MCF 10A (cell line): ENCODE results near the gene HOXA6. TPM values are rescaled to one million over a fixed set of nuclear protein-coding genes. Genes with fewer than 3 reads are reported as not detected.

Source experiments
- BruUV-seq: library from RNA; stranded (reverse); fragments of 400-500 nt; replicated peaks from 2 replicates; lab custom pipeline; 2021; lab: Mats Ljungman, UMichigan
- CTCF ChIA-PET: fragments of 300-600 bp; sonication (Branson Sonifier 250); formaldehyde crosslinking; extraction: SDS; loops from one replicate; lab custom pipeline; 2021; ENCODE audit warnings: antibody characterized with exemption, inconsistent platforms; lab: Yijun Ruan, JAX
- POLR2A ChIA-PET: fragments of 300-600, 350-650 bp; sonication (Branson Sonifier 250); formaldehyde crosslinking; extraction: SDS; loops from one replicate; lab custom pipeline; 2020; ENCODE audit warnings: antibody characterized with exemption, inconsistent platforms; lab: Yijun Ruan, JAX
- DNase-seq: peaks from one replicate; pipeline ENCODE4 v3.0.0-alpha.2; 2018; ENCODE audit not compliant: unreplicated experiment
- H3K27ac Mint-ChIP-seq: one replicate; pipeline ENCODE4 v1.8.0; 2022; ENCODE audit warnings: mild to moderate bottlenecking, low read depth, mixed read lengths; ENCODE audit not compliant: unreplicated experiment
- H3K27me3 Mint-ChIP-seq: one replicate; pipeline ENCODE4 v1.8.0; 2022; ENCODE audit warnings: mixed read lengths; ENCODE audit not compliant: insufficient read depth, unreplicated experiment
- H3K36me3 Mint-ChIP-seq: one replicate; pipeline ENCODE4 v1.8.0; 2022; ENCODE audit warnings: mild to moderate bottlenecking, moderate library complexity, mixed read lengths; ENCODE audit not compliant: insufficient read depth, unreplicated experiment
- H3K4me1 Mint-ChIP-seq: one replicate; pipeline ENCODE4 v1.8.0; 2022; ENCODE audit warnings: mixed read lengths; ENCODE audit not compliant: insufficient read depth, unreplicated experiment
- H3K4me3 Mint-ChIP-seq: one replicate; pipeline ENCODE4 v1.8.0; 2022; ENCODE audit warnings: mild to moderate bottlenecking, moderate library complexity, mixed read lengths; ENCODE audit not compliant: unreplicated experiment
- H3K9me3 Mint-ChIP-seq: one replicate; pipeline ENCODE4 v1.8.0; 2022; ENCODE audit warnings: mixed read lengths; ENCODE audit not compliant: unreplicated experiment
- CTCF ChIP-seq: fragments of 200-600 bp; IDR thresholded peaks from one replicate; pipeline ENCODE4 v1.8.0; 2022; ENCODE audit warnings: antibody characterized with exemption, mild to moderate bottlenecking; ENCODE audit not compliant: unreplicated experiment
- intact Hi-C: fragments of 100-400 bp; cut with micrococcal nuclease; formaldehyde crosslinking; loops from 2 replicates; pipeline ENCODE4 v1.14.1; 2022
- total RNA-seq: library from RNA; stranded (reverse); gene quantifications from 2 replicates; pipeline ENCODE4 v1.2.3, GENCODE V29; 2022

The HOXA6 gene
- total RNA-seq, 1 experiment from 2014 or later: 0.96 TPM

DNA sequence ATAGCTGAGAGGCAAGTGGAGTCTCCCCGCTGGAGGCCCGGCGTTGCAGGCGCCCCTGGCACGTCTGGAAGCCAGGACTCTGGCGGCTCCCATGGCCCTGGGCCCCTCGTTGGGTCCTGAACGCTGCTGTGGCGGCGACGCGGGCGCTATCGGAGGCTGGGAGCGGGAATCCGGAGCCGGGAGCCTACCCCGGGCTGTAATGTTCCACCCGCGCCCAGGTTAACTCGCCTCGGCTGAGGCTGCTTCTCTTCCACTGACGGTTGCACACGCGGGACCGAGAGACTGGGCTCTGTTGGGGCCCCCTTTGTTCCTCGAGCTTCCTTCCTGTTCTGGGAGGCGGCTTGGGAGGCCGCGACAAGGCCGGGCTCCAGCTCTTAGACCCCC lies 2.8 kb downstream of the HOXA6 start:
- no peak for TF ChIP-seq CTCF
- H3K27me3 Mint-ChIP-seq: no peaks in the 10 kb centered on the region
- no peak overlapping the region for H3K4me3 Mint-ChIP-seq
- POLR2A ChIA-PET: interaction anchor here (0.8 to 7.2 kb wide), 11 partner anchors 18 to 654 kb away, joined by 3 to 459 read pairs (median 41); partner anchors contain the start of genes HOXA1, HOXA9 and SKAP2
- no peaks in the 10 kb centered on the region for H3K9me3 Mint-ChIP-seq
- no peak overlapping the region for H3K27ac Mint-ChIP-seq
- peaks cover 29% of the 10 kb centered on the region for H3K36me3 Mint-ChIP-seq
- no TSS peak for BruUV-seq
- intact Hi-C loops: loop anchor here (5.0 kb wide), 3 partner anchors 477 to 942 kb away; partner anchors contain the start of genes CBX3 and HNRNPA2B1
- CTCF ChIA-PET: interaction anchor here (0.6 to 6.7 kb wide), 23 partner anchors 8 to 1046 kb away, joined by 3 to 190 read pairs (median 7); partner anchors contain the start of genes HOXA3 and HOXA7
- peaks cover 20% of the 10 kb centered on the region for H3K4me1 Mint-ChIP-seq
- no peak for DNase-seq

DNA sequence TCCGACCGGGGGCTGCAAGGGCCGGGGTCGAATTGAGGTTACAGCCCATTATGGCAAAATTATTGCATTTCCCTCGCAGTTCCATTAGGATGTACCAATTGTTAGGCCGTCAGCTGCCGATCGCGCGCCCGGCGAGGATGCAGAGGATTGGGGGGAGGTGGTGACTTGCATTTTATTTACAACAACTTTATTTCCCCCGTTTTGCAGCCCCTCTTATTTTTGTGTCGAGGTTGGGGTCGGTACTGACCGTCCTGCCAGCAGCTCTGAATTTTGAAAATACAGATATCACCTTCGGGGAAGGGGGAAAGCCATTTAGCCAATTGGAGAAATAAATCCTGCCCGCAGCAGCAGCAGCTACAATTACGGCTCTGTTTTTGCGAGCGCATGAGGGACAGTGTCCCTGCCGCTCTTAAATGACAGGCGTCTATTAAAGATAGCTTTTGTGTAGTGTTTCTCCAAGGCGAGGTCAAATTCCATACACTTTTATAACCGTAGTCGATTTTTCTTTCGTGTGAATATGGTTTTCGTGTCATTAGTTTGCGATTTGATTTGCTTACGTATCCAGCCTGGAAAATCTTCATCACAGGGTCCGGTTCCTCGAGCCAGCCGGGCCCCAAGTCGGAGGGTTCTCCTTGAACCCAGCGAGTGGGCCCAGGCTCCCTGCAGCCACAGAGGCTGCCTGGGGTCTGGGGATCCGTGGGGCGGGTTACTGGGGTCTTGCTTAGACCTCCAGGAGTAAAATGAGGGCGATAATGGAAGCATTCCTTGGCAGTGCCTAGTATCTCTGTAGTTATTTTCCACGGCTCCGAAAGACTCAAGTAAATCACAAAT lies 3.4 kb downstream of the HOXA6 start:
- no peak overlapping the region for H3K27ac Mint-ChIP-seq

DNA sequence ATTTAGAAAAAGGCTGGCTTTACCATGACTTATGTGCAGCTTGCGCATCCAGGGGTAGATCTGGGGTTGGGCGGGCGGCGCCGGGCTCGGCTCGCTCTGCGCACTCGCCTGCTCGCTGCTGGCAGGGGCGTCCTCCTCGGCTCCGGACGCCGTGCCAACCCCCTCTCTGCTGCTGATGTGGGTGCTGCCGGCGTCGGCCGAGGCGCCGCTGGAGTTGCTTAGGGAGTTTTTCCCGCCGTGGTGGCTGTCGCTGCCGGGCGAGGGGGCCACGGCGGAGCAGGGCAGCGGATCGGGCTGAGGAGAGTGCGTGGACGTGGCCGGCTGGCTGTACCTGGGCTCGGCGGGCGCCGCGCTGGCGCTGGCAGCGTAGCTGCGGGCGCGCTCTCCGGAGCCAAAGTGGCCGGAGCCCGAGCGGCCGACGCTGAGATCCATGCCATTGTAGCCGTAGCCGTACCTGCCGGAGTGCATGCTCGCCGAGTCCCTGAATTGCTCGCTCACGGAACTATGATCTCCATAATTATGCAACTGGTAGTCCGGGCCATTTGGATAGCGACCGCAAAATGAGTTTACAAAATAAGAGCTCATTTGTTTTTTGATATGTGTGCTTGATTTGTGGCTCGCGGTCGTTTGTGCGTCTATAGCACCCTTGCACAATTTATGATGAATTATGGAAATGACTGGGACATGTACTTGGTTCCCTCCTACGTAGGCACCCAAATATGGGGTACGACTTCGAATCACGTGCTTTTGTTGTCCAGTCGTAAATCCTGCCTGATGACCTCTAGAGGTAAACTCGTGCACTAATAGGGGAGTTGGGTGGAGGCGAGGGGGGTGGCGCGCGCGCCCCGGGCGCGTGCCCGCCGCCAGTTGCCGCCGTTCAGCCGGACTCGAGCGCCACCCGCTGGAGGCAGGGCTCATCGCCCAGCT lies 4.3 kb downstream of the HOXA6 start, which contains the start of gene HOXA5:
HOXA5 (minus strand) TSS at position 659 of the 927 bp plus-strand sequence; CDS start at position 585, 74 bp downstream.
- ChIA-PET CTCF (interaction anchor here (0.5 to 6.7 kb wide), 40 partner anchors 9 to 1060 kb away, joined by 3 to 190 read pairs (median 4); partner anchors contain the start of gene HOXA9), POLR2A (interaction anchor here (0.8 to 7.2 kb wide), 34 partner anchors 9 to 1056 kb away, joined by 3 to 459 read pairs (median 5); partner anchors contain the start of genes CBX3, HOXA1, HOXA4 and HOXA7)
- H3K4me1 Mint-ChIP-seq: peaks cover 31% of the 10 kb centered on the region
- DNase-seq: peak; percentile 99
- H3K36me3 Mint-ChIP-seq: peaks cover 29% of the 10 kb centered on the region
- peak; percentile 93 for TF ChIP-seq CTCF
- peak within 1 kb of the TSS; percentile 99 for H3K27ac Mint-ChIP-seq
- BruUV-seq: TSS peak; percentile 77
- no peaks in the 10 kb centered on the region for H3K27me3 Mint-ChIP-seq
- intact Hi-C loops: loop anchor here (1.0 to 5.0 kb wide), 6 partner anchors 457 to 941 kb away; partner anchors contain the start of genes CBX3 and HNRNPA2B1
- H3K4me3 Mint-ChIP-seq: peak within 1 kb of the TSS; percentile 100
- H3K9me3 Mint-ChIP-seq: no peaks in the 10 kb centered on the region

More for the DNA sequence above, 3.4 kb downstream of the HOXA6 start:
- ChIA-PET CTCF (interaction anchor here (0.5 to 6.7 kb wide), 39 partner anchors 8 to 1060 kb away, joined by 3 to 190 read pairs (median 5); partner anchors contain the start of genes HOXA3, HOXA7 and HOXA9), POLR2A (interaction anchor here (0.8 to 7.2 kb wide), 34 partner anchors 10 to 1056 kb away, joined by 3 to 459 read pairs (median 5); partner anchors contain the start of genes CBX3, HOXA1, HOXA4 and HOXA7)
- Mint-ChIP-seq H3K36me3 (peaks cover 29% of the 10 kb centered on the region), H3K27me3 (no peaks in the 10 kb centered on the region), H3K9me3 (no peaks in the 10 kb centered on the region), H3K4me1 (peaks cover 23% of the 10 kb centered on the region), H3K4me3 (peak overlapping the region; percentile 100)
- no peak for DNase-seq
- BruUV-seq: no TSS peak
- intact Hi-C loops: loop anchor here (1.0 to 5.0 kb wide), 6 partner anchors 458 to 942 kb away; partner anchors contain the start of genes CBX3 and HNRNPA2B1
- no peak for TF ChIP-seq CTCF
